ENCODE data around the gene PIM3. TPM values are rescaled to one million over a fixed set of nuclear protein-coding genes. Genes with fewer than 3 reads are reported as not detected.

PIM3 gene
- total RNA-seq, 1 experiment from 2014 or later, result 67.0 TPM

DNA sequence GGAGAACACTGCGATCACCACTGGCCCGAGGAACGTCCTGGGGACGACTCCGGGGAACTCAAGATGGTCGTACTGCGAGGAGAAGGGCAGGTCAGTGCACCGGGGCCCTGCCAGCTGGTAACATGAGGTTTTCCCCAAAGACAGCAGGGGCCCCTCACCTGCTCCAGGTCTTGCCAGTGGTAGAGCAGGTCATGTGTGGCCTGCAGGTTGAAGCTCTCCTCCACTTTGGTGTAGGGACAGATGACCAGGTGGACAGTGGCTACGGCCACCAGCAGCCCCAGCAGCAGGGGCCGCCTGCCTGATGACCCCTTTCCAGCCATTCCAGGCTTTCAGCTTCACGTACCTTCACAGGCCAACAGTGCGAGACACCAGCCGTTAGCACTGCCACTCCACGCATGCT, 47.1 kb upstream of the PIM3 start:
- no peak for DNase-seq
- POLR2A ChIA-PET (ENCODE audit: unreplicated experiment), result interaction anchor here (0.7 kb wide), 1 partner anchor 21 kb away, joined by 3 read pairs; no protein-coding TSS in a partner anchor

GRCh38 chr22:49914256-49914655, 46.3 kb upstream of the PIM3 start:
- BruUV-seq (replicated peaks), result no TSS peak
- no peaks in the 10 kb centered on the region for H3K27me3 ChIP-seq (ENCODE audit: insufficient read depth, low read depth)
- no peak for TF ChIP-seq CTCF (conservative IDR thresholded peaks at IDR 0.05)
- no peak for TF ChIP-seq EZH2 (IDR thresholded peaks at IDR 0.05; ENCODE audit: low read depth)
- no peak overlapping the region for H2AFZ ChIP-seq
- POLR2A ChIA-PET (ENCODE audit: unreplicated experiment), result interaction anchor here (0.7 kb wide), 1 partner anchor 22 kb away, joined by 3 read pairs; no protein-coding TSS in a partner anchor
- H3K27ac ChIP-seq, result no peak overlapping the region
- H3K4me1 ChIP-seq (replicated peaks; ENCODE audit: insufficient read depth), result peaks cover 13% of the 10 kb centered on the region
- H3K36me3 ChIP-seq (ENCODE audit: low read depth), result peaks cover 4% of the 10 kb centered on the region; the same call in 1 of the 2 replicates
- H3K9me2 ChIP-seq (ENCODE audit: insufficient read depth), result no peaks in the 10 kb centered on the region
- H3K4me3 ChIP-seq, result no peak overlapping the region
- intact Hi-C loops (cut with micrococcal nuclease; ENCODE audit: unreplicated experiment), result loop anchor here (2.0 kb wide), 1 partner anchor 59 kb away; no protein-coding TSS in a partner anchor
- H3K4me2 ChIP-seq, result no peak overlapping the region
- CTCF ChIA-PET, result no interaction called here
- no peaks in the 10 kb centered on the region for H3F3A ChIP-seq (ENCODE audit: insufficient read depth, low read depth)
- H3K9me3 ChIP-seq (ENCODE audit: insufficient read depth, low read depth), result no peaks in the 10 kb centered on the region
- H4K20me1 ChIP-seq (ENCODE audit: insufficient read depth), result no peaks in the 10 kb centered on the region
- peaks cover 21% of the 10 kb centered on the region for H3K79me2 ChIP-seq (ENCODE audit: low read depth)
- DNase-seq, result no peak

More for the DNA sequence above, 47.1 kb upstream of the PIM3 start:
- Histone ChIP-seq H3K79me2 (ENCODE audit: low read depth) (peaks cover 21% of the 10 kb centered on the region), H3K4me3 (no peak overlapping the region), H2AFZ (no peak overlapping the region), H3K4me1 (replicated peaks; ENCODE audit: insufficient read depth) (peaks cover 8% of the 10 kb centered on the region), H3K27me3 (ENCODE audit: insufficient read depth, low read depth) (no peaks in the 10 kb centered on the region), H4K20me1 (ENCODE audit: insufficient read depth) (no peaks in the 10 kb centered on the region), H3K9me3 (ENCODE audit: insufficient read depth, low read depth) (no peaks in the 10 kb centered on the region), H3K36me3 (ENCODE audit: low read depth) (peaks cover 4% of the 10 kb centered on the region; the same call in 1 of the 2 replicates), H3F3A (ENCODE audit: insufficient read depth, low read depth) (no peaks in the 10 kb centered on the region), H3K9me2 (ENCODE audit: insufficient read depth) (no peaks in the 10 kb centered on the region), H3K27ac (no peak overlapping the region), H3K4me2 (no peak overlapping the region)
- BruUV-seq (replicated peaks), result no TSS peak
- no peak for TF ChIP-seq CTCF (conservative IDR thresholded peaks at IDR 0.05)
- TF ChIP-seq EZH2 (IDR thresholded peaks at IDR 0.05; ENCODE audit: low read depth), result no peak
- intact Hi-C loops (cut with micrococcal nuclease; ENCODE audit: unreplicated experiment), result no loop called here
- CTCF ChIA-PET, result no interaction called here

DNA sequence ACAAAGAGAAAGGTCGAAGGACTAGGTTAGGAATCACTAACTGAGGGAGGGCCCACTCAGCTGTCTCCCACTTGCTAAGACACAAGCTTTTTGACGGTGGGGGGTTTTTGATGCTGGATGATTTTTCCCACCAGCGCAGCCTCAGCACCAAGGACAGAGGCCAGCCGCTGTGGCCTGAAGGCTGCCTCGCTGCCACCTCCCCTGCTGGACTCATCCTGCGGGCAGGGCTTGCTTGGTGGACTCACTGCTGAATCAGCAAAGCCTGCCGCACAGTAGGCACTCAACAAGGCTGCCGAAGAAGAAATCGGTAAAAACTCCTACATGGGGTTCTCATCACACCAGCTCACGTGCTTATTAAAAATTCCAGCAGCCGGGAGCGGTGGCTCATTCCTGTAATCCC, 45.0 kb upstream of the PIM3 start:
- Histone ChIP-seq H3K27ac (no peak overlapping the region), H3K4me3 (no peak overlapping the region), H3K4me1 (replicated peaks; ENCODE audit: insufficient read depth) (peaks cover 17% of the 10 kb centered on the region), H3K9me2 (ENCODE audit: insufficient read depth) (no peaks in the 10 kb centered on the region), H2AFZ (no peak overlapping the region), H3K4me2 (no peak overlapping the region), H3K79me2 (ENCODE audit: low read depth) (peaks cover 21% of the 10 kb centered on the region), H4K20me1 (ENCODE audit: insufficient read depth) (no peaks in the 10 kb centered on the region), H3F3A (ENCODE audit: insufficient read depth, low read depth) (peaks cover 10% of the 10 kb centered on the region; the same call in 1 of the 2 replicates), H3K36me3 (ENCODE audit: low read depth) (peaks cover 4% of the 10 kb centered on the region; the same call in 1 of the 2 replicates), H3K9me3 (ENCODE audit: insufficient read depth, low read depth) (no peaks in the 10 kb centered on the region), H3K27me3 (ENCODE audit: insufficient read depth, low read depth) (no peaks in the 10 kb centered on the region)
- intact Hi-C loops (cut with micrococcal nuclease; ENCODE audit: unreplicated experiment), result loop anchor here (2.0 kb wide), 1 partner anchor 61 kb away; no protein-coding TSS in a partner anchor
- ChIA-PET CTCF (interaction anchor here (0.6 kb wide), 1 partner anchor 11 kb away, joined by 3 read pairs; no protein-coding TSS in a partner anchor), POLR2A (ENCODE audit: unreplicated experiment) (no interaction called here)
- BruUV-seq (replicated peaks), result no TSS peak
- no peak for DNase-seq
- TF ChIP-seq CTCF (conservative IDR thresholded peaks at IDR 0.05) (no peak), EZH2 (IDR thresholded peaks at IDR 0.05; ENCODE audit: low read depth) (no peak)

Data from PC-9 (cell line).